ENCODE measurements around the gene KIAA1217.

KIAA1217 gene

DNA sequence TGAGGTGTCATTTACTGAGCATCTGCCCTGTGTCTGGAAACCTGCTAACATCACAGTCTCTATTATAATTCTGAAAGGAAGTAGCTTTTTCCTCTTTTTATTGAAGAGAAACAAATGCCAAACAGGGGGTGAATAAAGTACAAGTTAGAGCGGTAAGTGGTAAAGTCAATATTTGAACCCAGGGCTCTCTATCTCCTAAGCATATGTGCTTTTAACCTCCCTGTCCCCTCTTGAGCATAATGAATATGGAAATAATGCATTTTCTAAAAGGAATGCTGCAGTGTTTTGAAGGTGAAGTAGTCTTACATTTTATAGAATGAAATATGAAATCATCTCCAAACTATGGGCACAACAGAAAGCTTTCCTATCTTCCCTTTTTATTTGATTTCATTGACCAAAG lies 196.7 kb downstream of the KIAA1217 start:
- no peak overlapping the region for H3K27ac ChIP-seq
- TF ChIP-seq, protein P1, sequence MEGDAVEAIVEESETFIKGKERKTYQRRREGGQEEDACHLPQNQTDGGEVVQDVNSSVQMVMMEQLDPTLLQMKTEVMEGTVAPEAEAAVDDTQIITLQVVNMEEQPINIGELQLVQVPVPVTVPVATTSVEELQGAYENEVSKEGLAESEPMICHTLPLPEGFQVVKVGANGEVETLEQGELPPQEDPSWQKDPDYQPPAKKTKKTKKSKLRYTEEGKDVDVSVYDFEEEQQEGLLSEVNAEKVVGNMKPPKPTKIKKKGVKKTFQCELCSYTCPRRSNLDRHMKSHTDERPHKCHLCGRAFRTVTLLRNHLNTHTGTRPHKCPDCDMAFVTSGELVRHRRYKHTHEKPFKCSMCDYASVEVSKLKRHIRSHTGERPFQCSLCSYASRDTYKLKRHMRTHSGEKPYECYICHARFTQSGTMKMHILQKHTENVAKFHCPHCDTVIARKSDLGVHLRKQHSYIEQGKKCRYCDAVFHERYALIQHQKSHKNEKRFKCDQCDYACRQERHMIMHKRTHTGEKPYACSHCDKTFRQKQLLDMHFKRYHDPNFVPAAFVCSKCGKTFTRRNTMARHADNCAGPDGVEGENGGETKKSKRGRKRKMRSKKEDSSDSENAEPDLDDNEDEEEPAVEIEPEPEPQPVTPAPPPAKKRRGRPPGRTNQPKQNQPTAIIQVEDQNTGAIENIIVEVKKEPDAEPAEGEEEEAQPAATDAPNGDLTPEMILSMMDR (conservative IDR thresholded peaks at IDR 0.05): no peak
- no peak for TF ChIP-seq ZFX (IDR thresholded peaks at IDR 0.05)

DNA sequence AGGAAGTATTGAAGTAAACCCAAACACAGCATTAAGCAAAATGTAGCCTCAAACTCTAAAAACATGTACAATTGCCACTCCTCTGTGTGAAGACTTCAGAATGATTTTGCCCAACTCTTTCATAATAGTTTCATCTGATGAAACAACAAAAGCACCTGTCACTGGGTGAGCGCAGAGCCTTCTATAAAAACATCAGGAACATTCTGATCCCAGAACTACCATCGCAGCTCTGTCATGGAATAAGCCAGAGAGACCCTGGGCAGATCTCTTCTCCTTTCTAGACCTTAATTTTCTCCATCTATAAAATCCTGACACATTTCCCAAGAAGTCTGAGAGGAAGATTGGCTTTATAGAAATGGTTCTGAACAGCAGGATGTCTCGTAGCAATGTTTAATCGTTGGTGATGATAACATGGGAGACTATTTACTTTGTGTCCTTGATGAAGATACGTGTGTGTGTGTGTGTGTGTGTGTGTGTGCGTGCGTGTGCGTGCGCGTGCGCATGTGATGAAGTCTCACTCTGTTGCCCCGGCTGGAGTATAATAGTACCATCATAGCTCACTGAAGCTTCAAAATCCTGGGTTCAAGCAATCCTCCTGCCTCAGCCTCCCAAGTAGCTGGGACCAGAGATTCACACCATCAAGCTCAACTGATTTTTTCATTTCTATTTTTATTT lies 198.0 kb downstream of the KIAA1217 start:
- TF ChIP-seq, protein P1 (conservative IDR thresholded peaks at IDR 0.05): no peak
- no peak for TF ChIP-seq ZFX (IDR thresholded peaks at IDR 0.05)
- no peak overlapping the region for H3K27ac ChIP-seq

DNA sequence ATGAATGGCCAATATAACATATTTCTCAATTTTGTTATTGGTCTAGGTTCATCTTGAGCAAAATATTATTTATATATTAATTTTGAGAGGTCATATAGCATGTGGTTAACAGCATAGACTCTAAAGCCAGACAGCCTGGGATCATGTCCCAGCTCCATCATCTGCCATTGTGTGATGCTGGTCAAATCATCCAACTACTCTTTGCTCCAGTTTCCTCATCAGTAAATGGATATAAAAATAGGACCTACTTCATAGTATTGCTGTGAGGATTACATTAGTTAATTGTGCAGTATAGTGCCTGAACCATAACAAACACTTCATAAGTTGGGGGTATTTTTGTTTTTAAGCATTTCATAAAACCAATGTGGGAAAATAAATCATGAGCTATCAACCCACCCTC lies 199.0 kb downstream of the KIAA1217 start:
- no peak overlapping the region for H3K27ac ChIP-seq
- no peak for TF ChIP-seq ZFX (IDR thresholded peaks at IDR 0.05)
- TF ChIP-seq, protein P1 (conservative IDR thresholded peaks at IDR 0.05): no peak

DNA sequence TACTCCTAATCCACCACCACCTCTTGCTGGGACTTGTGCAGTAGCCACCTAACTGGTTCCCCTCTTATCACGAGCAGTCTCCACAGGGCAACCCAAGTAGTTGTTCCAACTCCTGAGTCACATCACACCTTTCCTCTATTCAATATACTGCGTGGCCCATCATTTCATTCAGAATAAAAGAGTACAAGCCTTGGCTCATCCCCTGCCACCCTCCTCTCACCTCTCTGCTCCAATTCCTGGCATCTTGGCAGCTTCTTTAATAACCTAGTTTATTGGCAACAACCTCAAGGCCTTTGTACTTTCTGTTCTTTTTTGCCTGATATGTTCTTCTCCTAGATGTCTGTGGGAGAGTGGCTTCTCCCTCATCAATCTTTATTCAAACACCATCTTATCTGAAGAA lies 199.4 kb downstream of the KIAA1217 start:
- H3K27ac ChIP-seq: no peak overlapping the region
- no peak for TF ChIP-seq ZFX (IDR thresholded peaks at IDR 0.05)
- TF ChIP-seq, protein P1 (conservative IDR thresholded peaks at IDR 0.05): no peak

DNA sequence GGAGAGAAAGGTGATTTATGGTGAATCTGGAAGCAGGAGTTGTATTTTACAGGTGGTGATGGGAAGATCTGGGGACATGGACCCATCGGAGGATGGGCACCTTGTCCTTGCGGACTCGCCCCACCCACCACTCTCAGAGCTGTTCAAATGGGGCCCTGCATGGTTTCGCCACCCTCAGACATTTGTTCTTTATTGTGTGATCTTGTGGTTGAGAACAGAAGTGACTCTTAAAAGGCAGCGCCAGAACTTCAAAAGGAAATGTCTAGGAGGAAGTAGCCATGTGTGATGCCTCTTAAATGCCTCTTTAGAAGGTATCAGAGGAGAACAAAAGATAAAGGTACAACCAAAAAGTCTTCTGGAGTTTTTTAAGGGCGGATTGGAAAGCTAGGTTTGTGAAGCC lies 205.7 kb downstream of the KIAA1217 start:
- no peak overlapping the region for H3K27ac ChIP-seq
- no peak for TF ChIP-seq ZFX (IDR thresholded peaks at IDR 0.05)
- TF ChIP-seq, protein P1 (conservative IDR thresholded peaks at IDR 0.05): no peak

DNA sequence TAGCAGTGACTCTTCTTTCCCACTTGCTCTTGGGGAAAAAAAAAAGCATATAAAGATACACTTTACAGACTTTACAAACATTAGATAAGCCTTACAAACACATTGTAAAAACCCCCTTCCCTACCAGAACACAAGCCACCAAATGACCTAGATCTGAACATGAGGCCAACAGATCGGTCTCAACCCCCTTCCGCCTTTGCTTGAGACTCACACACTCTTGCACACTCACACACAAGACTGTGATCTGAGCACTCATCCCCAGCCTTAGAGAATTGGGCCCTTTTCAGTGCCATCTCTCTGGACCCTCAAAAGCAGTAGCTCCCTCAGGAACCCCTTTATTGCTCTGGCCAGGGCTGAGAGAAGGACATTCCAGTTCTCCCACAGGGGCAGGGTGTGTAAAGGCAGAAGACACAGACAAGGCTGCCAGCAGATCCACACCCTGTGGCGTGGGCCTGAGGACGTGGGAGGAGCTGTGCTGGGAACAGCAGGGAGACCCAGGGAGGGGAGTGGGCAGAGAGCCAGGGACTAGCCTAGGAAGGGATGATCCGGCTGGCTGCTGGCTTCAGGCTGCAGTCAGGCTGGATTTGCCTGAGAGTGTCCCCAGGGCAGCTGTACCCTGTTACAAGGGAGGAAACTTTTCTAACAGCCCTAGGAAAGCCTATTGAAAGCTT lies 206.7 kb downstream of the KIAA1217 start:
- TF ChIP-seq ZFX (IDR thresholded peaks at IDR 0.05): no peak
- TF ChIP-seq, protein P1 (conservative IDR thresholded peaks at IDR 0.05): no peak
- no peak overlapping the region for H3K27ac ChIP-seq

DNA sequence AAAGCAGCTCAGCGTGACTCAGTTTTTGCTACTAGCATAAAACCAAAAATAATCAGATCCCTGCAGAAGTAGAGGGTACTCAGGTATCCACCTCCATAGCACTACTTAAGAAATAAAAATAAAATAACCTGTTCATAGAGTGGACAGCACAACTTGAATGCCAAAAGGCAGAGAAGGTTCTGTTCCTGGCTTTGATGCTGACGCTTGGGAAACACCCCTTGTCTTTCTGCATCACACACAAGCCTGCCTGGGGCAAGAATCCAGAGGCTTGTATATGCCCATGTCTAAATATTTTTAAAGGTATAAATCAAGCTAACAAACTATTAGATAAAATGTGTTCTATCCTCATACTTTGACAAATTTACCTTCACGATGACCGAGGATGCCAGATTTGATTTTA lies 207.3 kb downstream of the KIAA1217 start:
- TF ChIP-seq, protein P1 (conservative IDR thresholded peaks at IDR 0.05): no peak
- TF ChIP-seq ZFX (IDR thresholded peaks at IDR 0.05): no peak
- no peak overlapping the region for H3K27ac ChIP-seq
